ENCODE results near the gene GIPC2.

The GIPC2 gene

DNA sequence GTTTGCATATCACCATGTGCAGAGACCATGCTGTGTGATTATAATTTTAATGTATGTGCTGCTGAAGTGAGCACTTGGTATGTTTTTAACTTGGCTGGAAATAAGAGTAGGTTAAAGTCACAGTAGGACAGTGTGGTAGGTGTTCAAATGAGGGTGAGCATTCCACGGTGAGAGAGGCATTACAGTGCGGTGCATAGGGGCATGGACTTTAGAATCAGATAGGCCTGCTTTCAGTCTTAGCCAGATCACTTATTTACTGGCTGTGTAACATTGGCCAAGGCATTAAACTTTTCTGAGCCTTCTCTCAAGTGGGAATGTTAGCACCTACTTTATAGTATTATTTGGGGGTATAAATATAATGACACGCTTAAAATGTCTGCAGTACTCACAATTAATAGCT lies 43.2 kb downstream of the GIPC2 start:
- no peak overlapping the region for H3K27ac ChIP-seq
- no peak for TF ChIP-seq CTCF (IDR thresholded peaks at IDR 0.05)
- TF ChIP-seq ZFX (IDR thresholded peaks at IDR 0.05; ENCODE audit: borderline replicate concordance) = no peak

DNA sequence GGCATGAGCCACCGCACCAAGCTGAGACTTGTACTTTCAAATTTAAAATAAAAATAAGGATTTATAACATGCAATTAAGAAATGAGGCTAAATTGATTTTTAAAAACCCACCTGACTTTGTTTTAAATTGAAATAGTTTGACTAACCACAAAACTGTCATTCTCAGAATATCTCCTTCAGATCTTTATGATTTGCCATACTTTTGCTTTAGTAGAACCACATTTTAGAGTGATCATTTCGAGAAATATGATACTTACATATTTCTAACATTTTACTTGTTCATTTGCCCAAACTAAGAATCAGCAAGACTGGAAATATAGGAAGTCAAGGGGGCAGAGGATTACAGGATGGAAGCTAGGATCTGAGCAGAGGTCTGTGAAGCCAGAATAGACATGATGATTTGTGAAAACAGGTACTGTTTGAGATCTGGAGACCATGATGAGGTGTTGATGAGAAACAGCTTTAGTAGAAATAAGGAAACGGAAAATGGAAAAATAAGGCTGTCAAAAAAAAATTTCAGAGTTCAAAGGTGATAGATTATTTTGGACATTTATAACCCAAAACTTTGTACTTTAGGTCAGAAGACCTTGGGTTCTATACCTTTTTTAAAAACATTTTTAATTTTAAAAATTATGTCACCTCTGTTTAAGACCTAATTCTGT lies 44.8 kb downstream of the GIPC2 start:
- no peak overlapping the region for H3K27ac ChIP-seq
- TF ChIP-seq ZFX (IDR thresholded peaks at IDR 0.05; ENCODE audit: borderline replicate concordance) (no peak), CTCF (IDR thresholded peaks at IDR 0.05) (no peak)

- H3K27ac ChIP-seq = no peak overlapping the region
- TF ChIP-seq ZFX (IDR thresholded peaks at IDR 0.05; ENCODE audit: borderline replicate concordance) (no peak), CTCF (IDR thresholded peaks at IDR 0.05) (no peak)
Measured at GRCh38 chr1:78091215-78091813, 45.5 kb downstream of the GIPC2 start.

DNA sequence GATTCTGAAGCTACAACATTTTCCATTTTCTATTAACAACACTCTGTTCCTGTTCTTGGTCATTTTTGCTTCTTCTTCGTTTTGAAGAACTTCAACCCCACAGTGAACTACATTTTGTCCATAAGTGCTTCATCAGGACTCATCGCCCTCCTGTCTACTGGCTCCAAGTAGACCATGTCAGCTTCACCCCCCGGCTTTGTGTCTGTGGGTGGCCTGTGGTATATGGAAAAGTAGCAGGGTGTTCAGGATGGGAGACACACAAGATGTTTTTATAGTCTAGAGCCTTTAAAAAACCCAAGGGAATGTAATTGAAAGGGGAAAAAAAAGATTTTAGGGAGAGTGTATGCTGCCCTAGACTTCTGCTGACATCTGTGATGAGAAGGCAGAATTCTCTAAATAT lies 46.1 kb downstream of the GIPC2 start:
- TF ChIP-seq CTCF (IDR thresholded peaks at IDR 0.05) (no peak), ZFX (IDR thresholded peaks at IDR 0.05; ENCODE audit: borderline replicate concordance) (no peak)
- no peak overlapping the region for H3K27ac ChIP-seq

DNA sequence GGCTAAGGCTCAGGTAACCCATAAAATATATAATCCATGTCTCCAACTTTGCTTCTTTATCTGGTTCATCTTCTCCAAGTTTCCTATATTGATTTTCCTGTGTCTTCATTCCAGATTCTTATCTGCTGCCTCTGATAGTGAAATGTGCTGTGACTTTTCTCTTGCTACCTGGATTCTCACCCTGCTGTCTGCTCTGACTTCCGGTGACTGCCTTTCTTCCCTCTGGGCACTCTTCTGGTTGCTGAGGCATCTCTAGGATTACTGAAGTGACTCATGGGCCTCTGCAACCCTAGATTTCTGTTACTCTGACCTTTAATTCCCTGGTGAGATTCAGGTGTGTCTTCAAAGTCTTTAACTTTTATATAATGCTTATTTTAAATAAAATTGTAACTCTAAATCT lies 46.9 kb downstream of the GIPC2 start:
- no peak overlapping the region for H3K27ac ChIP-seq
- TF ChIP-seq CTCF (IDR thresholded peaks at IDR 0.05) (no peak), ZFX (IDR thresholded peaks at IDR 0.05; ENCODE audit: borderline replicate concordance) (no peak)

DNA sequence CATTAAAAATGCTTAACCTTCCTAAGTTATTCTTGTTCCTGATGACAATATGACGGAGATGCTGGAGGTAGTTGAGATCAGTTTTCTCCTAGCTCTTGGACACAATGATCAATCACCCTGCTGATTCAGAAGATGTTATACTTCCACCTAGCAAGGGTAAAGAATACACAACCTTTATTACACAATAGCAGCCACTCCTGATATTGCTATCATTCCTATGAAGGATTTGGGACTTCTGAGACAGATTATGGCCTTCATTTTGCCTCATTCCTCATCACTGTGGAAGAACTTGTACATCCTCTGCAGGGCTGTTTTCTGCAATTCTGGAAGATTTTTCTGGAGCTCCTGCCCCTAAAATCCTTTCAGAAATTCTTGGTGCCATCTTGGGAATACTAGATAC lies 47.8 kb downstream of the GIPC2 start:
- no peak for TF ChIP-seq ZFX (IDR thresholded peaks at IDR 0.05; ENCODE audit: borderline replicate concordance)
- no peak for TF ChIP-seq CTCF (IDR thresholded peaks at IDR 0.05)
- no peak overlapping the region for H3K27ac ChIP-seq

- H3K27ac ChIP-seq = no peak overlapping the region
Measured at GRCh38 chr1:78094639-78095038, 48.9 kb downstream of the GIPC2 start.

More at GRCh38 chr1:78094639-78095038, 48.9 kb downstream of the GIPC2 start:
- TF ChIP-seq CTCF (IDR thresholded peaks at IDR 0.05) = no peak
- no peak for TF ChIP-seq ZFX (IDR thresholded peaks at IDR 0.05; ENCODE audit: borderline replicate concordance)

All from 22Rv1 (cell line).